Kidney tubule cell (primary cell): ENCODE measurements around the gene MMEL1.
"Not testable (repeated sequence)": the region's sequence is repeated elsewhere in the genome, so short reads cannot be mapped to it uniquely, and the experiment has no call there.

Experiments used
- DNase-seq: peaks from one replicate; pipeline ENCODE4 v3.0.0-alpha.2; 2018; ENCODE audit warnings: low spot score

The MMEL1 gene

DNA sequence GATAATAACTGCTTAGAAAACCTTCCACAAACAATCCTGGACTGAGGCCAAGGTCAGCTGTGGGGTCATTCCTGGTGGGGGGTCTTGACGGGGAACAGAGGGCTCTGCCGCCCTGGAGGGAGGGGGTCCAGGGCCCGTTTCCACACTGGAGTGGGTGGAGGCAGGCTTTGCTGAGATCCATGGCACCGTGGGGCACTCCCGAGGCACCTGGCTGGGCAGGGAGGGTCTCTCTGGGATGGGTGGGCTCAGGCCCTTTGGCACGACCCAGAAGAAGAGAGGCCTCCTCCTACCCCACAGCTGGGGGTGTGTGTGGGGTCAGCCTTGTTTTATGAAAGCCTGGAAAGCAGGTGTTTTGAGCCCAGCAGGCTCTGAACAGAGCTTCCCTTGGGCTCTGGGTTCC lies 5.1 kb downstream of the MMEL1 start:
- DNase-seq, result no peak

DNA sequence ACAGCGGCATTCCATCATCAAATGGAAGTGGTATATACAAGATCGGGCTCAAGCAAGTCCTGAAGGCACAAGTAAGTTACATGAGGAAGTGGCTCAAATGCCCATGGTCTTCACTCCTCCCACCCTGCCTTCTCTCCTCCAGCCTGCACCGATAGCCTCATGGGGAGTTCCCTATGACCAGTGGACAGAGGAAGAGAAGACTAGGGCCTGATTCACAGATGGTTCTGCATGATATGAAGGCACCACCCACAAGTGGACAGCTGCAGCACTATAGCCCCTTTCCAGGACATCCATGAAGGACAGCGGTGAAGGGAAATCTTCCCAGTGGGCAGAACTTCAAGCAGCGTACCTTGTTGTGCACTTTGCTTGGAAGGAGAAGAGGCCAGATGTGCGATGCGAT lies 7.1 kb downstream of the MMEL1 start:
- not testable (repeated sequence) for DNase-seq

DNA sequence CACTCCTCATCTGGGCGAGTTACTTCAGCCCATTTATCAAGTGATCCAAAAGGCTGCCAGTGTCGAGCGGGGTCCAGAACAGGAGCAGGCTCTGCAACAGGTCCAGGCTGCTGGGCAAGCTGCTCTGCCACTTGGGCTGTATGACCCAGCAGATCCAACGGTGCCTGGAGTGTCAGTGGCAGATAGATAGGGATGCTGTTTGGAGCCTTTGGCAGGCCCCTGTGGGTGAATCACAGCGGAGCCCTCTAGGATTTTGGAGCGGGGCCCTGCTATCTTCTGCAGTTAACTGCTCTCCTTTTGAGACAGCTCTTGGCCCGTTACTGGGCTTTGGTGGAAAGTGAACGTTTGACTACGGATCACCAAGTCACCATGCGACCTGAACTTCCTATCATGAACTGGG lies 7.5 kb downstream of the MMEL1 start:
- no peak for DNase-seq

DNA sequence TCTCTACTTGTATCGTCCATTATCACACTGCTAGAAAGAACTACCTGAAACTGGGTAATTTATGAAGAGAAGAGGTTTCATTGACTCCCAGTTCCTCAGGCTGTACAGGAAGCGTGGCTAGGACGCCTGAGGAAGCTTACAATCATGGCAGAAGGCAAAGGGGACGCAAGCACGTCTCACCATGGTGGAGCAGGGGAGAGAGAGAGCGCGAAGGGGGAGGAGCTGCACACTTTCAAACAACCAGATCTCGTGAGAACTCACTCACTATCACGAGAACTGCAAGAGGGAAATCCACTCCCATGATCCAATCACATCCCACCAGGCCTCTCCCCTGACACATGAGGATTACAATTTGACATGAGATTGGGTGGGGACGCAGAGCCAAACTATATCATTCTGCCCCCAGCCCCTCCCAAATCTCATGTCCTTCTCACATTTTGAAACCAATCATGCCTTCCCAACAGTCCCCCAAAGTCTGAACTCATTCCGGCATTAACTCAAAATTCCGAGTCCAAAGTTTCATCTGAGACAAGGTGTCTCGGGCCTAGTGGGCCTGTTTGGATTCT lies 8.0 kb downstream of the MMEL1 start:
- DNase-seq, result no peak

DNA sequence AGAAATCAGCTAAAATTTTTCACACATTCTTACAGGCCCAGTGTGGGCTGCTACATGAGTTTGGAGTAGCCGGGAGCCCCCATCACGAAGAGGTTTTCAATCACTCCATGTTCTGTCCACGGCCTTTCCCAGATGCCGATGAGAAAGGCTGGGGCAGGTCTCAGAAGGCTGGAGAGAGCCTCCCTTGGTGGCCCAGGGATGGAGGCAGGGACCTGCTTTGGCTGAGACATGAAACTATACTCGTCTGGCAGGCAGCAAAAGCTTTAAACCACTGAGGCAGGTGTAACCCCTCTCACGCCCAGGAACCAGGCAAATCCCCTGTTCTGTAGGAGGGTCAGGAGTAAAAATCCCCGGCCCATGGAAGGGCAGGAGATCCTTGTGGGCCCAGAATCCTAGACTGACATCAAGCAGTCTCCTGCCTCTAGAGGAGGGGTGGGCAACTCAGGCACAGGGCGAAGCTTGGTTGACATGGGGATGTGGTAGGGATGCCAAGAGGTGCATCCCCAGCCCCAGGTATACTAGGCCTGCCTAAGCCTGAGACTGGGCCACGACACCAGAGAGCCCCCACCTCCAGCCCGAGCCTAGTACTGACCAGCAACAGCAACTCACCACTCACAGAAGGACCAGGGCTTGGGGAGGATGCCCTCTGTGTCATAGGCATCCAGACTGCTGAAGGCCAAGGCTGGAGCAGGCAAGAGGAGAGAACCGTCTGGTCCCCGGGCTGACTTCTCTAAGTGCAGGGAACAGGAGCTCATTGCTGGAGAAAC lies 9.1 kb downstream of the MMEL1 start:
- no peak for DNase-seq

DNA sequence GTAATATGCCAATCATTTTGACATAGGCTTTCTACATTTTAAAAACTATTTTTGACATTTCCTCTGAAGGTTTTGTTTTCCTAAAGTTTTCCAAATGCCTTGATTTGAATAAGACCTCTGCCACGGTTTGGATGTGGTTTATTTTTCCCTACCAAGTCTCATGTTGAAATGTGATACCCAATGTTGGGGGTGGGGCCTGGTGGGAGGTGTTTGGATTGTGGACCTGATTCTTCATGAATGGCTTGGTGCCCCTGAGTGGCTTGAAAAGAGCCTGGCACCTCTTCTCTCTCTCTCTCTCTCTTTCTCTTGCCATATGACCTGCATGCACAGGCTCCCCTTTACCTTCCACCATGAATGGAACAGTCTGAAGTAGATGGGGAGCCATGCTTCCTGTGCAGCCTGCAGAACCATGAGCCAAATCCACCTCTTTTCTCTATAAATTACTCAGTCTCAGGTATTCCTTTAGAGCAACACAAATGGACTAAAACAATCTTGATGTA lies 14.8 kb downstream of the MMEL1 start:
- no peak for DNase-seq

DNA sequence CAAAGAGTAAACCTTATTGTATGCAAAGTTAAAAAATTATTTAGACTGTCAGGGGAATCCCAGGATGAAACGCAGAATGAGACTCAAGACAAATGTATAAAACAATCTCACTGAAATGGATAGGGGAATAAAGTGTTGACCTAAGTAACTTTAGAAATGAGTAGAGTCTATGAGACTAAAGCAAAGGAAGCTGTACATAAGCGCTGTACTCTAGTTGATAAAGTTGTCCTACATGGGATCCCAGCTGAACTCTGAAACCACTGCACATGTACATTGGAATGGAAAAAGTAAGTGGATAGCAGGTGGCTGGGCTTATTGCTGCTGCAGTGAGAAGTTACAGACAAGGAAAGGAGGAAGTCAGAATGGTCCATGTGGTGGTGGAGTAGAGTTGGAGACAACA lies 18.7 kb downstream of the MMEL1 start:
- no peak for DNase-seq

DNA sequence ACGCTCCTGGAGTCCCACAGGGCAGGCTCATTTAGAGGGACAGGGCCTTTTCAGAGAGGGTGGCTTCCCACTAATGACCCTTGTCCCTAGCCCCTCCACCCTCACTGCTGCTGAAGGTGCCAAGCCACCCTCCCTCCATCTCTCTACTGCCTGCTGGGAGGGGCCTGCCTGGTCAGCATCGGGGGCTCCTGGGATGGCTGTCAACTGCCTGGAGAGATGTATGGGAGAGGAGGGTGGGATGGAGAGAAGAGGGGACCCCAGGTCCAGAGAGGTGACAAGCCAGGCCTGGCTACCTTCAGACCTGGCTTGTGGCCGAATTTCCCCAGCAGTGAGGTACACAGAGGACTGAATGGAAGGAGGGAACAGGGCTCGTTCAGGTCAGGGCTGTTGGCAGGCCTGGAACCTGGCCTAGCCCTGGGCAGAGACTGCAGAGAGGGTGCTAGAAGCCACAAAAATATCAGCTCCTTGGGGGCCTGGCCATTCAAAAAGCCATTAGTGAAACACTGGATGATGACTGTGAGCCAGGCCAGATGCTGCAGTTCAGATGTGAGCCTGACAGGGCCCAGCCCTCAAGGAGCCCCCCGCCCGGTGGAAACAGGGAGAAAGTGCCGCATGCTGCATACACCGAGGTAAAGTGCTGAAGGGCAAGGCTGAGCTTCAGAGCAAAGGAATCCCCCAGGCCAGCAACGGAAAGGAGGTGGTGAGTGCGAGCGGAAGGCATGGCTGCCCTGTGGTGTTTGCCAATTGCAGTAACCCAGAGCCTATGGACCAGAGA lies 20.0 kb downstream of the MMEL1 start:
- no peak for DNase-seq

DNA sequence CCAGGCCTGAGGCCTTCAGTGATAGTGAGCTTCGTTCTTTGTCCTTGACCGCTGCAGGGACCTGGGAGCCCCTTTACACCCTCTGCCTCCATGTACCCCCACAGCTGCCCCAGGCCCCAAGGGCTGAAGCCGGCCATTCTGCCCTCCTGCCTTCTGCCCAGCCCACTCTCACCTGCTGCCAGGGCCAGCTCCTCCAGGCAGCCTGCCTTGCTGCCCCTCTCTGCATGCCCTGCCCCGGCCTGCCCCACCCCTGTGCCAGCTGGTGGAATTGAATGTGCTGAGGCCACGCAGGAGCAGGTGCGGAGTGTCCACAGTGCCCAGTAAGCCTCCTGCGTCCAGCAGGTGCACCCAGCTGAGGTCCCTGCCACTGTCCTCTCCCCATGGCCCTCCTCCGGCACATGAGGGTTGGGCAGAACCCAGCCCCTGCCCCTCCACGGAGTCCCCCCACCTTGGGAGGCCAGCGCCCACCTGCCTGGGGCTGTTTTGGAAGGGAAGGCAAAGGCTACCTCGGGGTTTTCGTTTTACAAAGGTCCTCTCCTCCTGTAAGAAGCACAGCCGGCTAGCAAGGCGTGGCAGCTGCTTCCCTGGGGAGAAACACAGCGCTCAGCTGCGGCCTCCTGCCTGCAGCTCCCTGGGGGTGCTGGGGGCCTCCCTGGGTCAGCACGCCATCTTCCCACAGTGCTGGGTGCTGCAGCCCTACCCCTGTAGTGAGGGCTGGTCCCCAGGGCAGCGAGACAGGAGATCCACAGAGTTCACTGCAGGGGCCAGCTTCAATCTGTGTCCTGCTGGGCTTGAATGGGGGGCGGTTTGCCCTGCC lies 21.0 kb downstream of the MMEL1 start:
- DNase-seq, result no peak

DNA sequence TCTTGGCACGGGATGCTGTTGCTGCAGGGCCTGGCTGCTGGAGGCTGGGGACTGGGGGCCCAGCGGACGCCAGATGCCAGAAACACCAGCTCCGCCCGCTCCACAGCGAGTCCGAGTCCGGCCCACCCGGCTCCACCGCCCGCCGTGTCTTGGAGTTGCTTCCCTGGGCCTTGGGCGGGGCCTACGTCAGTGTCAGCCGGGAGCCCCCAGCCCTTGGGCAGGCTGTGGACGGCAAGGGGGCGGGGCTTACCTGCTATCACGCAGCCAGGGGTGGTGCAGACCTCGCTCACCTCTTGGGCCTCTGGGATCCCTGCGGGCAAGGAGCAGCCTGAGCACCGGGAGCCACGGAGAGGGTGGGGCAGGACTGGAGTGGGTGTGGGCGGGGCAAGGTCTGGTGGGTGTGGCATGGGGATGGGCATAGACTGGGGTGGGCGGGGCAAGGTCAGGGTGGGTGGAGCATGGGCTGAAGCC lies 21.8 kb downstream of the MMEL1 start:
- DNase-seq, result peak; percentile 6

DNA sequence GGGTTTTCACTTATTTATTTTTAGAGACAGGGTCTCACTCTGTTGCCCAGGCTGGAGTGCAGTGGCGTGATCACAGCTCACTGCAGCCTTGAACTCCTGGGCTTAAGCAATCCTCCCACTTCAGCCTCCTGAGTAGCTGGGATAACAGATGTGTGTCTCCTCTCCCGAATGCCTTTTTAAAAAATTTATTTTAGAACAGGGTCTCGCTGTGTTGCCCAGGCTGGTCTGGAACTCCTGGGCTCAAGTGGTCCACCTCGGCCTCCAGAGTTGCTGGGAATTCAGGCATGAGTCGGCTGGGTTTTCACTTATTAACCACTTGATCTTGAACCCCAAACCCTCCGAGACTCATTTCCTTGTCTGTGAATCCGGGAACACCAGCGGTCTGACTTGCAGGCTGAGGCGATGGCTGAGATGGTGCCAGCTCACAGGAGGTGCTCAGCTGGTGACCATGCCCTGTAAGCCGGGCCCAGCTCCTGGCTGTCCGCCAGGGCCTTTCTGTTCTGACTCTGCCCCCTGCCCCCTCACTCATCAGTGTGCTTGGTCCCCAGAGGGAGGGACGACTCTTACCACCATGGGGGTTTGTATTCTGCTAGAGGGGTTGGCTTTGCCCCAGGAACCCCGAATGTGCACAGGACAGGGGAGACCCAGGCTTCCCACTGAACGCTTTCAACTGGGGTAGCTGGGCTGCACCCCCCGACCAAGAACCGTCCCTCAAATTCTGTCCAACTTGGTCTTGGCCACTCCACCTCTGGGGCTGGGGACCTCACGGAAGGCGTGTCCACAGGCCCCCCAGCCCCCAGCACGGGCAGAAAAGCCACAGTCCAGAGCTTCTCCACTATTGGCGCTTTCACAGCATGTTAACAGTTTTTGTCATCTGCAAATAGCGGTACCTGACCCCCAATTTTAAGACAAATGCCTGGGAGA lies 22.5 kb downstream of the MMEL1 start:
- peak; percentile 50 for DNase-seq

DNA sequence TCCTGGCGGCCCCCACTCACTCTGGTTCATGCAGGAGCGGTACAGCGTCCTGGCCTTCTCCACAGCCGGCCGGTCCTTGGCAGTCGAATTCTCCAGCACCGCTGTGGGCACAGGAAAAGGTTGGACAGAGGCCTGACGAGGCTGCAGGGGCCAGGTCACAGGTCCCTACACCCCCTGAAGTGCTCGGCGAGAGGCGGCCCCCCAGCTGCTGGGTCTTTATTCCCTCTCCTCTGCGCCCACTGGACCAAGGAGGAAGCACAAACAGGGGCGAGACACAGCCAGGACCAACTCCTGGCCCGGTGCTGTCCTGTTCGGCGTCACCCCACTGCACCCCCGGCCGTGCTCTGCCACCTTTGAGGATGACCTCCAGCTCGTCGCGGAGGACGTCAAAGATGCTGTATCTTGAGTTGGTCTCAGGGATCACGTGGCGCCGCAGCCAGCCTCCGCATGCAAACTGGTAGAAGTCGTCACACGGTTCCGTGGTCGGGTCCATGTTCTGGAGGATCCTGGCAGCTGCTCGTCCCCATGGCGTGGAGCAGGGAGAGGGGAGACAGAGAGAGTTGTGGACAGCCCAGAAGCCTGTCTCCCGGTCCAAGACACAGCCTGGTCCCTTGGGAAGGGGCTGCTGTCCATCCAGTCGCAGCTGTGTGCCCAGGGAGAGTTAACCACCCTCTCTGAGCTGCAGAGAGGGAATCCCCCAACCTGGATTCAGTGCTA lies 23.3 kb downstream of the MMEL1 start:
- DNase-seq, result no peak

DNA sequence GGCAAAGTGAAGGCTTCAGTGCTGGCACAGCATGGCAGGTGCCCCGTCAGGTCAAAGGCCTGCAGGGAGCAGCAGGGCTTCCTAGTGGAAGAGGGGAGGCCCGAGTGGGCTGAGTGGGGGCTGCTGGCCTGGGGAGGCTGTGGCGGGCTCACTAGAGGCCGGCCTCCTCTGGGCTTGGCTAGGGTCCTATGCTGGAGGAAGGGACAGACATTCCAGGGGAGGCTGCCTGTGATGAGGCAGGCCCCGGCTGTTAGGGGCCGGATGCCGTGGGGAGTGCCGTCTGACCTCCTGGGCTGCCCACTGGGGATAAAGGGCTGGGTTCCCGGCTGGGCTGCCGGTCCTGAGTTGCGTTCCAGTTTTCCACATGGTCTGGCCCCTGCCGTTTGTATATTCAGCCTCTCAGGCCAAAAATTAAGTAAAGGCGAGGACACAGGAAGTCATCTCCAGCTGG lies 25.1 kb downstream of the MMEL1 start:
- DNase-seq, result no peak

DNA sequence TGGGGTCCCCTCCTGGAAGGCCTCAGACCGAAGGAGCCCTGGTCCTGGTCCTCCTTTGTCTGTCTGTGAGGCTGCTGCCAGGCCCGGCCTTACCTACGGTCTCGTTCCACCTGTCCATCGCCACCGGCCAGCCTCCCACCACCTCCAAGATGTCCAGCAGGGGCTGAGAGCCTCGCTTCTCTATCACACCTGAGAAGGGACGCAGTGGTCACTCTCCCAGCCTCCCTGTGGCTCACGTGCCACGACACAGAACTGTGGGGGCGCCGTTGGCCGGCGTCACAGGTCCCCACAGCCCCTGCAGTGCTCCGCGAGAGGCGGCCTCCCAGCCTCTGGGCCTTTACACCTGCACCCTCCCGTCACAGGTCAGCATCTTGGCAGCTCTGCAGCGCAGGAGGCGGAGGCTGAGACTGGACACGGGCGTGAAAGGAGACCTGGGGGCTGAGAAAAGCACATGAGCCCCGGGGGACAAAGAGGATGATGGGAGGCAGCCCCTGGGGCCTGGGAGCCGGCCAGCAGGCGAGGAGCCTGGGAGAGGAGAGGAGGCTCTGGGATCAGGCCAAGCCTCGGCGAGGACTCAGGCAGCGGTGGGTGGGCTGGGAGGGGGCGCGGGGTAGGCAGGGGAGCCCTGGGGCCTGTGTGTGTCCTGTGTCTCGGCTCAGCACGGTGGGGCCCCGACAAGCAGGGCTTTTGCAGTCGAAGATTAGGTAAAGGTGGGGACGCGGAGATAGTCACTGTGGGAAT lies 25.8 kb downstream of the MMEL1 start:
- DNase-seq, result no peak

DNA sequence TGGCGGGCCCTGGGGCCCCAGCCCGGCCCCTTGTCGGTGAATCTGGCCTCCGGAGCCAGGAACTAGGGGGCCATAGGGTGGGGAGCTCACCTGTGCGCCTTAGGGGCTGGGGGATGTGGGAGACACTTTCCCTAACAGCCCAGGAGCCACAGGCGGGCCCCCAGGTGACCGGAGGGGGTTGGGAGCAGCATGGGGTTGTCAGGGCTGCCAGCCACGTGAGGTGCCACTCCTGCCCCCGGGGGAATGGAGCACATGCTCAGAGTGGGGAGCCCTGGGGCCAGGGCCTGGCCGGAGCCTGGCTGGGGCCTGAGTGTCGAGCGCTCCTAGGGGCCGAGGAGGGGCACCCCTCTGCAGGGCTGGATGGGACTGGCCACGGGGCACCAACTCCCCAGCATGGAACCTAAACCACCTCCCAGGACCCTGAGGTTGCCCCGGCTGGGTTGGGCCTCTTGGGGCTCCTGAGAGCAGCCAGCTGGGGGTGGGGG lies 26.4 kb downstream of the MMEL1 start:
- DNase-seq, result no peak

DNA sequence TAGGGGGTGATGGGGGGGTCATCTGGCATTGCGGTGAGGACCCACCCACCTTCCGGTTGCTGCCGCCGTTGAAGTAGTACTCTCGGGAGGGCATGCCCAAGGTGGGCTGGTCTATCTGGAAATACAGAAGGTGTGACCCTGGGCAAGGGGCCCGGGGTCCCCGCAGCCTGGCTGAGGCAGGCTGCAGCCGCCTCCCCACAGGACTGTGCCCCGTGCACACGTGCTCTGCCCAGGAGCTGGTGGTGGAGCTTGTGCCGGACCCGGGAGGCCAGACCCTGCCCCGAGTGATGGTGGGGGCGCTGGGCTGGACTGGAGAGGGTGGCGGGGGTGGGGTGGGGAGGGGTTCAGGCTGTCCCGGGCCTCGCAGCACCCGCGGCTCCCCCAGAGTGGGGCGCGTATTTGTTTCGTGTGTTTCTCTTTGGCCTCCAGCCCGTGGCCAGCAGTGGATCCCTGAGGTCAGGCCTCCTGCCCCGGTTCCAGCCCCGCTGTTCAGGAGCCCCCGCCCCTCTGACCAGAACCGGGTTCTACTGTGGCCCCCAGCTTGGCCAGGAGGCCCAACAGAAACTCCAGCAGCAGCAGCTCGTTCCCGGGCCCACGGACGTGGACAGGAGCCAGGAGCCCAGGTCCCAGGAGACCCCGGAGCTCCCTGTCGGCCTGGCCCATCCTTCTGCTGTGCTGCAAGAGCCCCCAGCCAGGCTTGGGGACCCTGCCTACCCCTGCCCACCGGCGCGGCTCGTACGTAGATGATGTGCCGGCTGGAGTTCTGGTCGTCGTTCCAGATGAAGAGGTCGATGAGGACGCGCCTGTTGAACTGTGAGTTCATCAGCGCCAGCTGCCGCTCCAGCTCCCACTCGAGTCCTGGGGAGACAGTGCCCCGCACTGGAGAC lies 27.1 kb downstream of the MMEL1 start:
- no peak for DNase-seq

DNA sequence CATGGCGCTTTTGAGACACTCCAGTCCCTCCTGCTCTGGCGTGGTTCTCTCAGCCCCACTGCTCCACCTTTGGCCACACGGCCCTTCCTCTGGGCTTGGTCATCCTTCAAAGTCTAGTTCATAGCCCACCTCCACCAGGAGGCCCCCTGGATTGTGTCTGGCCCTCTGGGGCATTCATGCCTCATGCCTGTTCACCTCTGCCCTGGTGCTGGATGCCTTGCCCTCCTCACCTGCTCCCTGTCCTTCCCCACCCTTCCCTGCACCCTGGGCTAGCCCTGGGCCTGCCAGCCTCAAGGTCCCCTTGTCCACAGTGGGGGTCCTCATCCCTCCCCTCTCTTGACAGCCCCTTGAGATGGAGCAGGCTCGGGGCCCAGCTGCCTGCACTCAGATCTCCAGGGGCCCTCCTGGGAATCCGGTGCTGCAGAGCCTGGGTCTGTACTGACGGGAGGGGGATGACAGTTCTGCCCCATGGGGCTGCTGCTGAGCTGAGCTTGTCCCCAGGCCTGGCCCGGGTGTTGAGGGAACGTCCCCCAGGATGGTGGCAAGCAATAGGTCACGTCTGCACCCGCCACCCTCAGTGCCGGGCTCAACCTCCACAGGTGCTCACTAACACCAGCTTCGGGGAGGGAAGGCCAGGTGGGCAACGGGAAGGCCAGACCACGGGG lies 27.8 kb downstream of the MMEL1 start:
- DNase-seq, result no peak
